Tracheal epithelial cell (primary cell): ENCODE results near the gene LYPD4. TPM values are rescaled to one million over a fixed set of nuclear protein-coding genes. Genes with fewer than 3 reads are reported as not detected.

ENCODE experiments used
- total RNA-seq: library from RNA; depleted of rRNA; stranded (reverse); fragments of >200 nt; gene quantifications from 2 replicates; pipeline ENCODE4 v1.2.1, GENCODE V29; 2014

The LYPD4 gene, protein sequence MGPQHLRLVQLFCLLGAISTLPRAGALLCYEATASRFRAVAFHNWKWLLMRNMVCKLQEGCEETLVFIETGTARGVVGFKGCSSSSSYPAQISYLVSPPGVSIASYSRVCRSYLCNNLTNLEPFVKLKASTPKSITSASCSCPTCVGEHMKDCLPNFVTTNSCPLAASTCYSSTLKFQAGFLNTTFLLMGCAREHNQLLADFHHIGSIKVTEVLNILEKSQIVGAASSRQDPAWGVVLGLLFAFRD
- total RNA-seq = not detected in 2 replicates

DNA sequence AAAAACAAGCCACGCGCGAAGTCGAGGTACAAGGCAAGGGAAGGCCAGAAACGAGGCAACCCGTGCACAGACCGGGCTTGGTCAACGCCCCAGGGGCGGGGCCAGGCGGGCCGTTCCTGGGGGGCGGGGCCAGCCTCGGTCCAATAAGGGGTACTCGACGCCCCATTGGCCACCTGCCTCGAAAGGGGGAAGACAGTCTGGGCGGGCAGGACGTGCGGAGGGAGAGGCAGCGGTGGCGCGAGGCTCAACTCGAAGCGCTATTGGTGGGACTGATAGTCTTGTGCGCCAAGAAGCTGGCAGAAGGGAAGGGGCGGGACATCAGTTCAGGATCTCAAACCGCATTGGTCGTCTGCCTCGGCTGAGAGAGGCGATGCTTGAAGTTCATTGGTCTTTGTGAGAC lies at the start of gene LYPD4:
Gene LYPD4 (minus strand): TSS at position 83 of the 400 bp plus-strand sequence. CDS start 5,398 bp downstream, outside the sequence.

GRCh38 chr19:41882568-41883462 lies 38.3 kb upstream of the LYPD4 start, which contains the start of gene ARHGEF1:
TSS of gene ARHGEF1 (plus strand) at chr19:41883184. CDS start at chr19:41888083, 4,899 bp downstream.

DNA sequence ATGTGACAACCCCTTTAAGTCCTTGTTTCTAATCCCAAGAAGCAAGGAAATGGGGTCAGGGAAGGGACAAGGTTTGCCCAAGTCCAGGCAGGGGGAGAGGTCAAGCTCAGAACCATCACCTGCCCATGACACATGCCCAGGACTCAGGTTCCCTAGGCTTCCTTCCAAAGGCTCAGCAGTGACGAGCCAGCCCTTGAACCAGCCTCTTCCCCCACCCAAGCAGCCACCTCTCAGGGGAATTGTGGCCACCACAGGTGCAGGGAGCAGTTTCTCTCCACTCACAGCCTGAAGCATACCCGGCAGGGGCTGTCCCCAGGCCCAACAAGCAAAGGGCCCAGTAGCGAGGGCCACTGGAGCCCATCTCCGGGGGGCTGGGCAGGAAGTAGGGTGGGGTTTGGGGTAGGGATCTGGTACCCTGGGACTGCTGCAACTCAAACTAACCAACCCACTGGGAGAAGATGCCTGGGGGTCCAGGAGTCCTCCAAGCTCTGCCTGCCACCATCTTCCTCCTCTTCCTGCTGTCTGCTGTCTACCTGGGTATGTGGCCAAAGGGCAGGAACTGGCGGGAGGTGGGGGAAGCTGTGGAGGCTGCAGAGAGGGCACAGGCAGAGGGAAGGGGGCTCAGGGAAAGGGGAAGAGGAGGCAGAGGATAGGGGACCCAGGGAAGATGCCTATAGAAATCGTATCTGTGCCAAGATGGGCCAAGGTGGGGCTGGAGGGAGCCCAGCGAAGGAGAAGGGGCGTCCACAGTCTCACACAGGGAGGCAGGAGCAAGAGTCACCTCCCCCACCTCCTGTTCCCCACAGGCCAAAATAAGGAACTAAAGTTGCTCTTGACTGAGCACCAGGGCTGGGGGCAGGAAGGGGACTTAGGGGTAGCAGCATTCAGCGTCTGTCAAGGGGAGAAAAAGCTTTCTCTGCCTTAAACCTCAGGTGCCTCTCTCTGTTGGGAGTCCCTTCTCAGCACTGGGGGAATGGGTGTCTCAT lies 32.7 kb upstream of the LYPD4 start, which contains the start of gene CD79A:
Gene CD79A (plus strand): TSS at position 433 of the 986 bp plus-strand sequence. CDS start 26 bp downstream, at position 459.

GRCh38 chr19:41859618-41860418 lies 15.3 kb upstream of the LYPD4 start, which contains the start of gene RPS19:
TSS of gene RPS19 (plus strand) at chr19:41860255. CDS start at chr19:41860775, 520 bp downstream.

GRCh38 chr19:41845001-41845050 lies 343 bp upstream of the LYPD4 start, which contains the start of gene DMRTC2:
TSS of gene DMRTC2 (plus strand) at chr19:41845042. CDS start at chr19:41847429, 2,387 bp downstream.

DNA sequence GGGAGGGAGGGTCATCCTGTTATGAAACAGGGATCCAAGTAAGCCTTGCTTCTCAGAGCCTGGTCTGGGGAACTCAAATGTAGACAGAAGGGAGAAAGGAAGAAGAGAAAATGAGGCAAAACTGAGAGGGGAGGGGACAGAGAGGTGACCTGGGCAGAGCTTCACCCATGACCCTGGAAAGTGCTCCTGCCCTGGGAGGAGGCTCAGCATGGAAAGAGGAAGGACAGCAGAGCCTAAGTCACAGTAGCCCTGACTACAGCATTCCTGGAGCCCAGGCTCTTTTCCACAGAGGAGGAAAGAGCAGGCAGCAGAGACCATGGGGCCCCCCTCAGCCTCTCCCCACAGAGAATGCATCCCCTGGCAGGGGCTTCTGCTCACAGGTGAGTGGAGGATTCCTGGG lies 48.1 kb downstream of the LYPD4 start, which contains the start of gene CEACAM3:
Gene CEACAM3 (plus strand): TSS at position 226 of the 400 bp plus-strand sequence. CDS start 91 bp downstream, at position 317.

Other genes with a start within 250 kb of the LYPD4 start
- gene CEACAM4, start 217.6 kb downstream of the LYPD4 start, total RNA-seq = not detected in 2 replicates
- gene CEACAM7, start 156.4 kb downstream of the LYPD4 start, total RNA-seq = 0.24 TPM in 1 of 2 replicates, not detected in the other
- 8.3 TPM in 1 of 2 replicates, not detected in the other for gene CEACAM5, start 136.1 kb downstream of the LYPD4 start, total RNA-seq
- gene CEACAM6, start 89.2 kb downstream of the LYPD4 start, total RNA-seq = 0.96 and 17.5 TPM in 2 replicates
- not detected in 2 replicates for gene CEACAM3, start 48.1 kb downstream of the LYPD4 start, total RNA-seq
- gene DMRTC2, start 359 bp upstream of the LYPD4 start, total RNA-seq = not detected in 2 replicates
- gene RPS19, start 15.6 kb upstream of the LYPD4 start, total RNA-seq = 2,865 and 3,325 TPM in 2 replicates
- gene CD79A, start 32.6 kb upstream of the LYPD4 start, total RNA-seq = 0.48 TPM in 1 of 2 replicates, not detected in the other
- 31.8 and 41.2 TPM in 2 replicates for gene ARHGEF1, start 38.5 kb upstream of the LYPD4 start, total RNA-seq
- 0.21 TPM in 1 of 2 replicates, not detected in the other for gene ERFL, start 83.8 kb upstream of the LYPD4 start, total RNA-seq
- gene RABAC1, start 114.6 kb upstream of the LYPD4 start, total RNA-seq = 62.2 and 94.2 TPM in 2 replicates
- gene ATP1A3, start 149.5 kb upstream of the LYPD4 start, total RNA-seq = under 0.01 TPM in 1 of 2 replicates, not detected in the other
- under 0.01 and 2.4 TPM in 2 replicates for gene GRIK5, start 225.5 kb upstream of the LYPD4 start, total RNA-seq
- 14.5 and 18.1 TPM in 2 replicates for gene ZNF574, start 231.5 kb upstream of the LYPD4 start, total RNA-seq